PC-3 (cell line): ENCODE measurements around the gene DGKG. TPM values are rescaled to one million over a fixed set of nuclear protein-coding genes. Genes with fewer than 3 reads are reported as not detected.

ENCODE experiments used
- ATAC-seq: fragments of 200-7000 bp; cut with Tn5 transposase; 2 replicates; pipeline ENCODE4 v1.9.1; 2020; ENCODE audit warnings: mild to moderate bottlenecking, moderate library complexity
- BruUV-seq: library from RNA; stranded (reverse); fragments of 400-500 nt; replicated peaks from 2 replicates; lab custom pipeline; 2021; lab: Mats Ljungman, UMichigan
- CTCF ChIA-PET: fragments of 300-600 bp; sonication (Branson Sonifier 250); formaldehyde crosslinking; loops from one replicate; lab custom pipeline; 2022; ENCODE audit warnings: antibody characterized with exemption; lab: Charles Lee
- POLR2A ChIA-PET: fragments of 300-600 bp; sonication (Branson Sonifier 250); formaldehyde crosslinking; loops from one replicate; lab custom pipeline; 2022; ENCODE audit warnings: antibody characterized with exemption; ENCODE audit not compliant: unreplicated experiment; lab: Charles Lee
- DNase-seq: peaks from one replicate; pipeline ENCODE4 v3.0.0-alpha.2; 2015
- H2AFZ ChIP-seq: fragments of 300-600 bp; sonication (generic); 2 replicates; pipeline ENCODE4 v1.6.0; 2016; ENCODE audit warnings: antibody characterized with exemption, low read length
- H3F3A ChIP-seq: fragments of 300-600 bp; sonication (generic); one replicate; pipeline ENCODE4 v1.6.0; 2017; ENCODE audit warnings: antibody characterized with exemption, low read length, control low read depth, mild to moderate bottlenecking; ENCODE audit not compliant: unreplicated experiment
- H3K27ac ChIP-seq: fragments of 300-600 bp; sonication (generic); 2 replicates; pipeline ENCODE4 v1.5.1; 2016; ENCODE audit warnings: mild to moderate bottlenecking, low read length
- H3K27me3 ChIP-seq: fragments of 300-600 bp; sonication (generic); 2 replicates; pipeline ENCODE4 v1.6.1; 2016; ENCODE audit warnings: low read length, mixed read lengths
- H3K36me3 ChIP-seq: fragments of 300-600 bp; sonication (generic); 2 replicates; pipeline ENCODE4 v1.6.1; 2016; ENCODE audit warnings: low read depth, mixed run types, low read length, mixed read lengths
- H3K4me1 ChIP-seq: fragments of 300-600 bp; sonication (generic); 2 replicates; pipeline ENCODE4 v1.5.1; 2016; ENCODE audit warnings: low read length; ENCODE audit not compliant: insufficient read depth
- H3K4me2 ChIP-seq: fragments of 300-600 bp; sonication (generic); 2 replicates; pipeline ENCODE4 v1.6.0; 2016; ENCODE audit warnings: low read length
- H3K4me3 ChIP-seq: fragments of 300-600 bp; sonication (generic); 2 replicates; pipeline ENCODE4 v1.5.1; 2016; ENCODE audit warnings: mild to moderate bottlenecking, low read length, mixed read lengths
- H3K79me2 ChIP-seq: fragments of 300-600 bp; sonication (generic); 2 replicates; pipeline ENCODE4 v1.6.1; 2017; ENCODE audit warnings: low read length, mixed read lengths
- H3K9ac ChIP-seq: fragments of 300-600 bp; sonication (generic); 2 replicates; pipeline ENCODE4 v1.6.0; 2016; ENCODE audit warnings: mild to moderate bottlenecking, low read length
- H3K9me2 ChIP-seq: fragments of 300-600 bp; sonication (generic); replicated peaks from 2 replicates; pipeline ENCODE4 v1.6.1; 2016; ENCODE audit warnings: mixed run types, low read length, mixed read lengths
- H3K9me3 ChIP-seq: fragments of 300-600 bp; sonication (generic); 2 replicates; pipeline ENCODE4 v1.6.1; 2016; ENCODE audit warnings: low read length, mixed read lengths
- H4K20me1 ChIP-seq: fragments of 300-600 bp; sonication (generic); 2 replicates; pipeline ENCODE4 v1.6.1; 2016; ENCODE audit warnings: low read length, mixed read lengths
- CTCF ChIP-seq: fragments of 300-600 bp; sonication (generic); conservative IDR thresholded peaks from 2 replicates; pipeline ENCODE4 v1.5.1; 2017; ENCODE audit warnings: antibody characterized with exemption, low read depth, mild to moderate bottlenecking, low read length
- EZH2 ChIP-seq: fragments of 300-600 bp; sonication (generic); IDR thresholded peaks from one replicate; pipeline ENCODE4 v1.6.1; 2017; ENCODE audit warnings: antibody characterized with exemption, mild to moderate bottlenecking, low read length; ENCODE audit not compliant: unreplicated experiment
- EZH2phosphoT487 ChIP-seq: fragments of 300-600 bp; sonication (generic); IDR thresholded peaks from 2 replicates; pipeline ENCODE4 v1.6.1; 2018; ENCODE audit warnings: mild to moderate bottlenecking, antibody characterized with exemption, low read length, borderline replicate concordance
- intact Hi-C: fragments of 100-400 bp; cut with micrococcal nuclease; formaldehyde crosslinking; loops from 2 replicates; pipeline ENCODE4 v1.9.0; 2023
- total RNA-seq: library from RNA; depleted of rRNA; stranded (reverse); fragments of >200 nt; gene quantifications from 2 replicates; pipeline ENCODE4 v1.2.3, GENCODE V29; 2014

DGKG gene
- total RNA-seq, 1 experiment from 2014 or later: 2.7 TPM

GRCh38 chr3:186320862-186321568 lies 41.0 kb downstream of the DGKG start:
- H3K9me3 ChIP-seq: no peaks in the 10 kb centered on the region
- ATAC-seq (no peak), DNase-seq (peak; percentile 33)
- H3K27me3 ChIP-seq: peaks cover 33% of the 10 kb centered on the region
- no peaks in the 10 kb centered on the region for H3F3A ChIP-seq
- ChIA-PET CTCF (no interaction called here), POLR2A (no interaction called here)
- H3K79me2 ChIP-seq: no peaks in the 10 kb centered on the region
- no peaks in the 10 kb centered on the region for H4K20me1 ChIP-seq
- no peak overlapping the region for H3K27ac ChIP-seq
- TF ChIP-seq CTCF: no peak
- no peak for TF ChIP-seq EZH2
- TF ChIP-seq EZH2phosphoT487: no peak
- intact Hi-C loops: no loop called here
- H3K9ac ChIP-seq: no peak overlapping the region
- H3K4me3 ChIP-seq: no peak overlapping the region
- H3K9me2 ChIP-seq: no peaks in the 10 kb centered on the region
- no peak overlapping the region for H2AFZ ChIP-seq
- no peak overlapping the region for H3K4me2 ChIP-seq
- no TSS peak for BruUV-seq
- H3K4me1 ChIP-seq: no peaks in the 10 kb centered on the region
- no peaks in the 10 kb centered on the region for H3K36me3 ChIP-seq

- no TSS peak for BruUV-seq
- Histone ChIP-seq H3K9me2 (no peaks in the 10 kb centered on the region), H3K4me1 (no peaks in the 10 kb centered on the region), H4K20me1 (no peaks in the 10 kb centered on the region), H3K9me3 (no peaks in the 10 kb centered on the region), H3F3A (no peaks in the 10 kb centered on the region), H3K9ac (no peak overlapping the region), H3K27me3 (peaks cover 26% of the 10 kb centered on the region), H3K36me3 (no peaks in the 10 kb centered on the region), H3K27ac (no peak overlapping the region), H2AFZ (no peak overlapping the region), H3K4me3 (no peak overlapping the region), H3K4me2 (no peak overlapping the region), H3K79me2 (no peaks in the 10 kb centered on the region)
- DNase-seq: no peak
- intact Hi-C loops: no loop called here
- ATAC-seq: no peak
- ChIA-PET POLR2A (no interaction called here), CTCF (no interaction called here)
- TF ChIP-seq CTCF (no peak), EZH2 (no peak), EZH2phosphoT487 (no peak)
Observed at GRCh38 chr3:186319945-186320344, 42.1 kb downstream of the DGKG start.

GRCh38 chr3:186318135-186318534 lies 43.9 kb downstream of the DGKG start:
- Histone ChIP-seq H3K9ac (no peak overlapping the region), H3K79me2 (no peaks in the 10 kb centered on the region), H3K4me3 (no peak overlapping the region), H3K36me3 (no peaks in the 10 kb centered on the region), H2AFZ (no peak overlapping the region), H3K9me2 (no peaks in the 10 kb centered on the region), H3K27ac (no peak overlapping the region), H3F3A (no peaks in the 10 kb centered on the region), H3K4me2 (no peak overlapping the region), H3K9me3 (no peaks in the 10 kb centered on the region), H3K4me1 (no peaks in the 10 kb centered on the region), H4K20me1 (no peaks in the 10 kb centered on the region), H3K27me3 (peaks cover 13% of the 10 kb centered on the region)
- ATAC-seq (no peak), DNase-seq (no peak)
- no TSS peak for BruUV-seq
- ChIA-PET CTCF (interaction anchor here (0.6 kb wide), 1 partner anchor 41 kb away, joined by 3 read pairs; no protein-coding TSS in a partner anchor), POLR2A (no interaction called here)
- intact Hi-C loops: no loop called here
- TF ChIP-seq EZH2phosphoT487: no peak
- no peak for TF ChIP-seq EZH2
- no peak for TF ChIP-seq CTCF
